Vagina (tissue), 2 donors: ENCODE data around the gene CDC14A.

Source experiments
- POLR2A ChIP-seq, 2 donors: fragments of 450-650 bp; IDR thresholded peaks; one replicate each; pipeline ENCODE4 v1.6.1; 2017; ENCODE audit warnings: antibody characterized with exemption in 2 of 2, mild to moderate bottlenecking in 2 of 2, moderate library complexity in 2 of 2
- TF ChIP-seq, protein P1 (sequence below), 3 experiments: fragments of 450-650 bp in 2 of 3; fragments of 200-600 bp in 1 of 3; sonication (generic) in 1 of 3; IDR thresholded peaks; one replicate each; pipeline ENCODE4 v1.5.1; 2017 to 2019; ENCODE audit warnings: antibody characterized with exemption in 3 of 3, mild to moderate bottlenecking in 2 of 3, moderate library complexity in 2 of 3

DNA sequence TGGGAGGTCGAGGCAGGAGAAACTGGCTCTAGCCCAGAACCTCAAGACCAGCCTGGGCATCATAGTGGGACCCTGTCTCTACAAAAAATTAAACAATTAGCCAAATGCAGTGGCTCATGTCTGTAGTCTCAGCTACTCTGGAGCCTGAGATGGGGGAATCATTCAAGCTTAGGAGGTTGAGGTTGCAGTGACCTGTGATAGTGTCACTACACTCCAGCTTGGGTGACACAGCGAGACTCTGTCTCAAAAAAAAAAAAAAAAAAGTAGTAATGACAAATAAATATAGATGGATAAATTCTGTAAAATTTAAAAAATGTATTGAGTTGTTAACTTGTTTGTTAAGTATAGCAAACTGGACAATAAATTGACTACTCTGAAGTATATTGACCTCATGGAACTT lies 5.9 kb upstream of the CDC14A start:
- TF ChIP-seq, protein P1, sequence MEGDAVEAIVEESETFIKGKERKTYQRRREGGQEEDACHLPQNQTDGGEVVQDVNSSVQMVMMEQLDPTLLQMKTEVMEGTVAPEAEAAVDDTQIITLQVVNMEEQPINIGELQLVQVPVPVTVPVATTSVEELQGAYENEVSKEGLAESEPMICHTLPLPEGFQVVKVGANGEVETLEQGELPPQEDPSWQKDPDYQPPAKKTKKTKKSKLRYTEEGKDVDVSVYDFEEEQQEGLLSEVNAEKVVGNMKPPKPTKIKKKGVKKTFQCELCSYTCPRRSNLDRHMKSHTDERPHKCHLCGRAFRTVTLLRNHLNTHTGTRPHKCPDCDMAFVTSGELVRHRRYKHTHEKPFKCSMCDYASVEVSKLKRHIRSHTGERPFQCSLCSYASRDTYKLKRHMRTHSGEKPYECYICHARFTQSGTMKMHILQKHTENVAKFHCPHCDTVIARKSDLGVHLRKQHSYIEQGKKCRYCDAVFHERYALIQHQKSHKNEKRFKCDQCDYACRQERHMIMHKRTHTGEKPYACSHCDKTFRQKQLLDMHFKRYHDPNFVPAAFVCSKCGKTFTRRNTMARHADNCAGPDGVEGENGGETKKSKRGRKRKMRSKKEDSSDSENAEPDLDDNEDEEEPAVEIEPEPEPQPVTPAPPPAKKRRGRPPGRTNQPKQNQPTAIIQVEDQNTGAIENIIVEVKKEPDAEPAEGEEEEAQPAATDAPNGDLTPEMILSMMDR (IDR thresholded peaks at IDR 0.05), result no peak
- no peak for TF ChIP-seq POLR2A (IDR thresholded peaks at IDR 0.05)
